Thyroid gland (tissue), 4 donors: ENCODE results near the gene PHF11. TPM values are rescaled to one million over a fixed set of nuclear protein-coding genes. Genes with fewer than 3 reads are reported as not detected.

Source experiments
- DNase-seq, 2 donors: peaks; one replicate each; pipeline ENCODE4 v3.0.0-alpha.2; 2019
- H3K27ac ChIP-seq, 3 donors: fragments of 200-600 bp; sonication (generic); 1 replicate in 2 of 3; 2 replicates in 1 of 3; pipeline ENCODE4 v1.5.1; 2016 to 2019; ENCODE audit warnings: mild to moderate bottlenecking in 1 of 3, moderate library complexity in 1 of 3
- H3K27me3 ChIP-seq: fragments of 200-600 bp; sonication (generic); one replicate; pipeline ENCODE4 v1.5.1; 2019
- H3K36me3 ChIP-seq, 2 donors: fragments of 200-600 bp; sonication (generic); one replicate each; pipeline ENCODE4 v1.5.1; 2016 to 2019
- H3K4me1 ChIP-seq, 2 donors: fragments of 200-600 bp; sonication (generic); one replicate each; pipeline ENCODE4 v1.5.1; 2017 to 2019
- H3K4me3 ChIP-seq, 3 donors: fragments of 200-600 bp; sonication (generic); replicated peaks in 1 of 3; 1 replicate in 2 of 3; 2 replicates in 1 of 3; pipeline ENCODE4 v1.5.1; 2016; ENCODE audit warnings: mild to moderate bottlenecking in 1 of 3
- H3K9me3 ChIP-seq: fragments of 200-600 bp; sonication (generic); one replicate; pipeline ENCODE4 v1.5.1; 2017
- POLR2A ChIP-seq, 2 donors: fragments of 450-650 bp; IDR thresholded peaks; one replicate each; pipeline ENCODE4 v1.6.1; 2017; ENCODE audit warnings: antibody characterized with exemption in 2 of 2, mild to moderate bottlenecking in 2 of 2, moderate library complexity in 1 of 2
- WGBS, 2 donors: methylation state at CpG; one replicate each; pipeline ENCODE4 v1.1.5; 2017; 5-methylcytosine and 5-hydroxymethylcytosine counted together
- intact Hi-C: fragments of 100-400 bp; cut with DNase I; formaldehyde crosslinking; loops from one replicate; pipeline ENCODE4 v1.15.1; 2023
- total RNA-seq, 4 donors: library from RNA; depleted of rRNA; stranded (reverse); fragments of >200 nt; gene quantifications; one replicate each; pipeline ENCODE4 v1.2.3, GENCODE V29; 2016
- TF ChIP-seq, protein P1 (sequence below), 6 experiments: fragments of 200-600 bp in 3 of 6; fragments of 450-650 bp in 3 of 6; sonication (generic) in 3 of 6; IDR thresholded peaks; one replicate each; pipeline ENCODE4 v1.5.1; 2016 to 2019; ENCODE audit warnings: antibody characterized with exemption in 6 of 6, mild to moderate bottlenecking in 2 of 6, inconsistent platforms in 1 of 6, moderate library complexity in 1 of 6

Gene PHF11
- total RNA-seq, 4 donors from 2014 or later = 53.9 to 71.4 (median 64.2) TPM

DNA sequence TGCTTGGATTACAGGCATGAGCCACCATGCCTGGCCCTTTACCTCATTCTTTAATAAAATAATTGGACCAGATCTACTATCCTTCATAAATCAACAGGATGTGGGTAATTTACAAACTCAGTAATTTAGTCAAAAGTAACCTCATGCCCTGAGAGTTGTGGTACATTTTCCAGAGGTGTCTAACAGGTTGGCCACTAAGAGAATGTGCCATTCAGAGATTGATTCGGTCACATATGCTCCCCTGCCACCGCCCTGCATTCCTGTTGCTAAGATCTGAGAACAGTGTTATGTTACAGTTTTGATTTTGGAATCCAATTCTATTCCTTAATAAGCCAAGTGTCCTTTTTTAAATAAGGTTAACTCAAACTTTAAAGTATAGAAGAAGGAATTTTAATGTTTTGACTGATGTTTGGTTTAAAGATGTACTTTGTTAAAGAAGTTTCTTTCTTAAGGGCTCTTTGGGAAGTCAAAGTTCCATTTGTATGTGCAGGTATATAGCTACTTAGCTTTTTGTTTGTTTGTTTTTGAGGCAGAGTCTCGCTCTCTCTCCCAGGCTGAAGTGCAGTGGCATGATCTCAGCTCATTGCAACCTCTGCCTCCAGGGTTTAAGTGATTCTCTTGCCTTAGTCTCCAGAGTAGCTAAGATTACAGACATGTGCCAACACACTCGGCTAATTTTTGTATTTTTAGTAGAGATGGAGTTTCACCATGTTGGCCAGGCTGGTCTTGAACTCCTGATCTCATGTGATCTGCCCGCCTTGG lies 29.2 kb downstream of the PHF11 start:
- peak; percentile 63 to 70 for DNase-seq
- intact Hi-C loops = no loop called here
- H3K27me3 ChIP-seq = no peaks in the 10 kb centered on the region
- peak overlapping the region; percentile 75 to 86 (median 81) for H3K27ac ChIP-seq
- WGBS, 2 donors = 41 to 50% methylated on average over 5 of the region's 5 CpGs
- no peak overlapping the region for H3K4me3 ChIP-seq
- TF ChIP-seq POLR2A (IDR thresholded peaks at IDR 0.05) = no peak
- TF ChIP-seq, protein P1, sequence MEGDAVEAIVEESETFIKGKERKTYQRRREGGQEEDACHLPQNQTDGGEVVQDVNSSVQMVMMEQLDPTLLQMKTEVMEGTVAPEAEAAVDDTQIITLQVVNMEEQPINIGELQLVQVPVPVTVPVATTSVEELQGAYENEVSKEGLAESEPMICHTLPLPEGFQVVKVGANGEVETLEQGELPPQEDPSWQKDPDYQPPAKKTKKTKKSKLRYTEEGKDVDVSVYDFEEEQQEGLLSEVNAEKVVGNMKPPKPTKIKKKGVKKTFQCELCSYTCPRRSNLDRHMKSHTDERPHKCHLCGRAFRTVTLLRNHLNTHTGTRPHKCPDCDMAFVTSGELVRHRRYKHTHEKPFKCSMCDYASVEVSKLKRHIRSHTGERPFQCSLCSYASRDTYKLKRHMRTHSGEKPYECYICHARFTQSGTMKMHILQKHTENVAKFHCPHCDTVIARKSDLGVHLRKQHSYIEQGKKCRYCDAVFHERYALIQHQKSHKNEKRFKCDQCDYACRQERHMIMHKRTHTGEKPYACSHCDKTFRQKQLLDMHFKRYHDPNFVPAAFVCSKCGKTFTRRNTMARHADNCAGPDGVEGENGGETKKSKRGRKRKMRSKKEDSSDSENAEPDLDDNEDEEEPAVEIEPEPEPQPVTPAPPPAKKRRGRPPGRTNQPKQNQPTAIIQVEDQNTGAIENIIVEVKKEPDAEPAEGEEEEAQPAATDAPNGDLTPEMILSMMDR (IDR thresholded peaks at IDR 0.05) = no peak
- H3K4me1 ChIP-seq = peaks cover 23 to 37% of the 10 kb centered on the region in 2 donors
- H3K36me3 ChIP-seq = no peaks in the 10 kb centered on the region
- H3K9me3 ChIP-seq = no peaks in the 10 kb centered on the region

DNA sequence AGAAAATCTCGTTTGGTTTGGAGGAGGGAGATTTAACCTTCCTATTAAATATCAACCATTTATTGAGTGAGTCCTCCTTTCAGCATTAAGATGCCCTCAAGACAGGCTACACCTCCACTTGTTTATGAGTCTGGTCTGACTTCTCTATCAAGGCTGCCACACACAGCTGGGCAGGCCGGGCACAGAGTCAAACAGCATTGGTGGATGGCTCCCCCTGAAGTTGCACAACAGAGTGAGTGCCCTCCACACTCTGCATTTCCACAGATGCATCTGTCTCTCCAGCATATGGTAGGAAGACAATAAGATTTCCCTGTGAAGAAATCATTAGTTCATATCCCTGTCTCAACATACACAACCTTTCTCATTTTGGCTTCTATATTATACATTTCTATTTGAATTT lies 31.4 kb downstream of the PHF11 start:
- H3K27me3 ChIP-seq = no peaks in the 10 kb centered on the region
- H3K4me3 ChIP-seq = no peak overlapping the region
- peak; percentile 76 to 81 for DNase-seq
- intact Hi-C loops = no loop called here
- H3K4me1 ChIP-seq = peaks cover 45 to 59% of the 10 kb centered on the region in 2 donors
- no peaks in the 10 kb centered on the region for H3K9me3 ChIP-seq
- peak overlapping the region; percentile 40 to 81 (median 75) for H3K27ac ChIP-seq
- TF ChIP-seq POLR2A (IDR thresholded peaks at IDR 0.05) = peak in 1 of 2 donors; percentile 14
- TF ChIP-seq, protein P1 (IDR thresholded peaks at IDR 0.05) = no peak
- WGBS, 2 donors = 29 to 45% methylated on average over 2 of the region's 2 CpGs
- no peaks in the 10 kb centered on the region for H3K36me3 ChIP-seq

DNA sequence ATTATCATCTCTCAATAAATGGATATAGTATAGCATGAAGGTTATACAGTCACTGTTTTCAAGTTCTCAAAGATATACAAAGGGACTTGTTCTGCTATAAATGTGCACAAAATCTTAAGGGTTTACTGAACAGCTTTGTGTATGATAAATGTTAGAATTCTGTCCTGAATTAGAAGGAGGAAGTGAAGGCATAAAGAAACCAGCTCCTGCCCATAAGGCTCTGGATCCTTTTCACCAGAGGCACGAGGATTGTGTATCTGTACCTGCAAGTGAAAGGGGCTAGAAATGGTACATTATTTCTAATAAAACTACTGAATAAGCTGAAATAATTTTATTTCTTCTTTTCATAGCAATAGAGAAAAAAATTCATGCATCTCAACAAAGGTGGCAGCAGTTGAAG lies 32.4 kb downstream of the PHF11 start:
- no peaks in the 10 kb centered on the region for H3K9me3 ChIP-seq
- WGBS, 2 donors = 96 to 100% methylated on average over 1 of the region's 1 CpG
- H3K4me3 ChIP-seq = no peak overlapping the region
- H3K36me3 ChIP-seq = no peaks in the 10 kb centered on the region
- DNase-seq = no peak
- H3K27ac ChIP-seq = peak overlapping the region; percentile 1 to 30 (median 14)
- no peak for TF ChIP-seq POLR2A (IDR thresholded peaks at IDR 0.05)
- TF ChIP-seq, protein P1 (IDR thresholded peaks at IDR 0.05) = no peak
- intact Hi-C loops = no loop called here
- H3K4me1 ChIP-seq = peaks cover 49 to 65% of the 10 kb centered on the region in 2 donors
- H3K27me3 ChIP-seq = no peaks in the 10 kb centered on the region

DNA sequence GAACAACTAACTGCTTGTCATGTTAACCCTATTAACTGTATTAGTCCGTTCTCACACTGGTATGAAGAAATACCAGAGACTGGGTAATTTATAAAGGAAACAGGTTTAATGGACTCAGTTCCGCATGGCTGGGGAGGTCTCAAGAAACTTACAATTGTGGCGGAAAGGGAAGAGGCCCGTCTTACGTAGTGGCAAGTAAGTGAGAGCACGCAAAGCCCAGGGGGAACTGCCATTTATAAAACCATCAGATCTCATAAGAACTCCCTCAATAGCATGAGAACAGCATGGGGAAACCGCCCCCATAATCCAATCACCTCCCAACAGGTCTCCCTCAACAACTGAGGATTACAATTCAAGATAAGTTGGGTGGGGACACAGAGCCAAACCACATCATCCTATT lies 34.7 kb downstream of the PHF11 start:
- 59 to 65% methylated on average over 7 of the region's 7 CpGs for WGBS, 2 donors
- H3K9me3 ChIP-seq = no peaks in the 10 kb centered on the region
- H3K27me3 ChIP-seq = no peaks in the 10 kb centered on the region
- DNase-seq = peak; percentile 45
- no peaks in the 10 kb centered on the region for H3K36me3 ChIP-seq
- TF ChIP-seq, protein P1 (IDR thresholded peaks at IDR 0.05) = no peak
- no peak for TF ChIP-seq POLR2A (IDR thresholded peaks at IDR 0.05)
- no peak overlapping the region for H3K4me3 ChIP-seq
- intact Hi-C loops = no loop called here
- H3K27ac ChIP-seq = peak overlapping the region; percentile 47 to 82 (median 68)
- peaks cover 53 to 68% of the 10 kb centered on the region in 2 donors for H3K4me1 ChIP-seq

DNA sequence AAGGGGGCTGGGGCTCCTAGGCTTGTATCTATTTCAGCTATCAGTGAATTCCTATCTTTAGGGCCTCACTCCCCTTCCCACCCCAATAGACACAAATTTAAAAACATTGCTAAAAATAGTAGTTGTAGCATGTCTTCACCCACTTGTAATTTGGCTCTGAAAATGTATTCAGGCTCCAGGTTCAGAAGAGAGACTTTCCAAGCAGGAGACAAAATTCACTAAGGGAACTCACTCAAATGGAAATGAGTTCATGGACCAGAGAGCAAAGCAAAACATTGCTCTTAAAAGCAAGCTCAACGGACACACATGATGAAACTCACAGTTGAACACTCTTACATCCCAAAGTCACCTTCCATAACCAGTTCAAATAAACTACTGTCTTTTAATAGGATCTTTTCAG lies 36.8 kb downstream of the PHF11 start:
- H3K36me3 ChIP-seq = no peaks in the 10 kb centered on the region
- no peaks in the 10 kb centered on the region for H3K9me3 ChIP-seq
- H3K27me3 ChIP-seq = no peaks in the 10 kb centered on the region
- intact Hi-C loops = no loop called here
- 31 to 46% methylated on average over 1 of the region's 1 CpG for WGBS, 2 donors
- peaks cover 57 to 66% of the 10 kb centered on the region in 2 donors for H3K4me1 ChIP-seq
- peak overlapping the region; percentile 49 to 82 (median 68) for H3K27ac ChIP-seq
- DNase-seq = no peak
- H3K4me3 ChIP-seq = no peak overlapping the region
- no peak for TF ChIP-seq POLR2A (IDR thresholded peaks at IDR 0.05)
- TF ChIP-seq, protein P1 (IDR thresholded peaks at IDR 0.05) = no peak
